NB4 (cell line): ENCODE results near the gene PRSS50.

Experiments used
- DNase-seq: peaks from one replicate; pipeline ENCODE4 v3.0.0; 2010; ENCODE audit warnings: low read depth
- H3K4me3 ChIP-seq: one replicate; pipeline ENCODE4 v1.5.1; 2011; ENCODE audit warnings: mild to moderate bottlenecking, low read depth, low read length, moderate library complexity
- MYC ChIP-seq: IDR thresholded peaks from 2 replicates; pipeline ENCODE4 v1.6.1; 2011; ENCODE audit warnings: low read depth, low read length
- POLR2A ChIP-seq: IDR thresholded peaks from 2 replicates; pipeline ENCODE4 v1.6.1; 2011; ENCODE audit warnings: mild to moderate bottlenecking; ENCODE audit not compliant: insufficient read length; ENCODE audit errors: extremely low read depth
- TF ChIP-seq, protein P1 (sequence below): IDR thresholded peaks from 2 replicates; pipeline ENCODE4 v1.6.1; 2011; ENCODE audit warnings: low read depth, low read length
- TF ChIP-seq, protein P2 (sequence below): IDR thresholded peaks from one replicate; pipeline ENCODE4 v1.5.1; 2012; ENCODE audit warnings: low read depth, low read length

Gene PRSS50

DNA sequence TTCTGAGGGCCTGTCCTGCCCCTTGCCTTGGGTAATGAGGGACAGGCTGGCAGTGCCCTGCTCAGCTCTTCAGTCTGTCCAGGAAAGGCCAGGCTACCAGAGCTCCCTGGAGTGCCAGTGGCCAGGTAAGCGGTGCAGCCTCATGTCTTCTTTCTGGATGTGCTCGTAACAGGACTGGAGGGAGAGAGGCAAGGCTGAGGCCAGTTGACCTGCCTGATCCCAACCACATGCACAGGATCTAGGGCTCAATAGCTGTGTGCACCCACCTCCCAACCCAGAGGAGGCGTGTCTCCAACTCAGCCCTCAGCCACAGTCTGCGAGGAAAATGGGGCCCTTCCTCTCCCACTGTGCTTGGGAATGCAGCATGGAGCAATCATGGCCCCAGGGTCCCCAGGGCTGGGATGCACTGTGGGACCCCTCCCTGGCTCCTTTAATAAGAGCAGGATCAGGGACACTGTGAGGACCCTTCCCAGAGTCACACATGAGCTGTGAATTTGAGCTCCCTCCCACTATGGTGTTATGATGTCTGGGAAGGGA is 46.7 kb downstream of the PRSS50 start:
- DNase-seq, result no peak
- H3K4me3 ChIP-seq, result no peak overlapping the region
- TF ChIP-seq MYC (no peak), POLR2A (no peak)
- TF ChIP-seq, protein P1, sequence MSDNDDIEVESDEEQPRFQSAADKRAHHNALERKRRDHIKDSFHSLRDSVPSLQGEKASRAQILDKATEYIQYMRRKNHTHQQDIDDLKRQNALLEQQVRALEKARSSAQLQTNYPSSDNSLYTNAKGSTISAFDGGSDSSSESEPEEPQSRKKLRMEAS, result no peak
- TF ChIP-seq, protein P2, sequence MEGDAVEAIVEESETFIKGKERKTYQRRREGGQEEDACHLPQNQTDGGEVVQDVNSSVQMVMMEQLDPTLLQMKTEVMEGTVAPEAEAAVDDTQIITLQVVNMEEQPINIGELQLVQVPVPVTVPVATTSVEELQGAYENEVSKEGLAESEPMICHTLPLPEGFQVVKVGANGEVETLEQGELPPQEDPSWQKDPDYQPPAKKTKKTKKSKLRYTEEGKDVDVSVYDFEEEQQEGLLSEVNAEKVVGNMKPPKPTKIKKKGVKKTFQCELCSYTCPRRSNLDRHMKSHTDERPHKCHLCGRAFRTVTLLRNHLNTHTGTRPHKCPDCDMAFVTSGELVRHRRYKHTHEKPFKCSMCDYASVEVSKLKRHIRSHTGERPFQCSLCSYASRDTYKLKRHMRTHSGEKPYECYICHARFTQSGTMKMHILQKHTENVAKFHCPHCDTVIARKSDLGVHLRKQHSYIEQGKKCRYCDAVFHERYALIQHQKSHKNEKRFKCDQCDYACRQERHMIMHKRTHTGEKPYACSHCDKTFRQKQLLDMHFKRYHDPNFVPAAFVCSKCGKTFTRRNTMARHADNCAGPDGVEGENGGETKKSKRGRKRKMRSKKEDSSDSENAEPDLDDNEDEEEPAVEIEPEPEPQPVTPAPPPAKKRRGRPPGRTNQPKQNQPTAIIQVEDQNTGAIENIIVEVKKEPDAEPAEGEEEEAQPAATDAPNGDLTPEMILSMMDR, result no peak

DNA sequence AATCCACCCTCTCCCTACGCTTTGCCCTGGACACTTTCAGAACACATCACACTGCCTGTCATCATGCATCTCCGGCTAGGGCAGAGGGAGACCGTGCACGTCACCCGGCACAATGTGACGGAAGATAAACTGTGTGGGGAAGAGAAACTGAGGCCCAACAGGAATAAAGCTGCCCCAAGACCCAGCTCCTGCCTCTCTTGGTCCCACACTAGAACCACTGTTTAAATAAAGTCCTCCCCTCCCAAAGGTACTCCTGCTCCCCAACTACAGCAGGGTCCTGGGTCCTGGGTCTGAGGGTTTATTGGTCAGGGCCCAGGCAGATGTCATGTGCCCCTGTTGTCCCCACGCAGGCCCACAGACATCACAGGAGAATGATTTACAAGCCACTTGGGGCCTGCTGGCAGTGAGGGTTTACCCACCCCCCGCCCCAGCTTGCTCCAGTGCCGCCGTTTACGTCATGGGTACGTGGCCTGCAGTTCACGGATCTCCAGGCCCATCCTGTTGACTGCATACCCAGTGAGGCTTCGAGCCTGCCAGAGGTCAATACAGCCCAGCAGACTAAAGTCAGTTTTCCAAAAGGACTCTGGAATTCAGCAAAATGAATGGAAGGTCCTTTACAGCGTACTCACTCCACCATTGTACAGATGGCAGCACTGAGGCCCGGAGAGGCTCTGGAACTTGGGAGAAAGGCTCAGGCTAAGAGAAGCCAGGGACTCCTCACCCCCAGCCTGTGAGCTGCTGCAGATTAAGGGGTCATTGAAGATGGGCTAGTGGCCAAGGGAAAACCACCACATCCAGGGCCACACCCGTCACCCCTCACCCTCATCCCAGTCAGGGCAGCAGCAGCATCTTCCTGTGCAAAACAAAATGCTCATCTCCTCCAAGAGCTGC is 47.4 kb downstream of the PRSS50 start:
- no peak for TF ChIP-seq POLR2A
- TF ChIP-seq, protein P1, result no peak
- no peak for TF ChIP-seq MYC
- TF ChIP-seq, protein P2, result no peak
- no peak for DNase-seq
- H3K4me3 ChIP-seq, result no peak overlapping the region

DNA sequence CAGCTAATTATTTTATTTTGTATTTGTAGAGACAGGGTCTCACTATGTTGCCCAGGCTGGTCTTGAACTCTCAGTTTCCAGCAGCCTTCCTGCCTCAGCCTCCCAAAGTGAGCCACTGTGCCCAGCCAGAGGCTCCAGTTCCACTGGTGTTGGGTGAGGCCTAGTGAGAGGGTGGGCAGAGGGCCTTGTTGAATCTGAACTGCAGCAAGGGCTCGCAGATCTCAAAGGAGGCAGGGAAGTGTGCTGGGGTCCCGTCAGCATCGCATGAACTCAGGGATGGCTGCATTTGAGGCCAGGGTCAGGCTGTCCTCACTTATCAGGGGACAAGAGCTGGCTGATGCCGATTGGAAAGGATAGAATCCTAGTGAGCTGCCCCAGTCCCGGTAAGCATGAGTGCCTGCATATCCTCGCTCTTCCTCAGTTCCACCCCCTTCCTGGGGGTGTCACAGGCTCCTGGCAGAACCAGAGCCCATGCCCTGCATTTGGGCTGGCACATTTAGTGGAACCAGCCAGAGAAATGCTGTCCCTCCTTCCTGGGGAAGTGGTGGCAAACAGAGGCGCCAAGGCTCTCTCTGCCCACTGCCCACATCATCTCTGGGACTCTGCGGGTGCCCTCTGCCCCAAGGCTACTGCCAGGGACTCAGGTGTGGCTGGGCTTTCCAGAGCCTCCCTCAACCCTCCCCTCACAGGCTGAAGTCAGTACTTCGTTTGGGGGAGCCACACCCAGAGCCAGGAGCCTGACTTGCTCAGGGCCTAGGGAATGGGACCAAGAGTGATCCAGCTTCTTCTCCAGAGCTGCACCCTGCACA is 48.3 kb downstream of the PRSS50 start:
- no peak overlapping the region for H3K4me3 ChIP-seq
- no peak for DNase-seq
- TF ChIP-seq MYC (no peak), POLR2A (no peak)
- TF ChIP-seq, protein P1, result no peak
- TF ChIP-seq, protein P2, result no peak

DNA sequence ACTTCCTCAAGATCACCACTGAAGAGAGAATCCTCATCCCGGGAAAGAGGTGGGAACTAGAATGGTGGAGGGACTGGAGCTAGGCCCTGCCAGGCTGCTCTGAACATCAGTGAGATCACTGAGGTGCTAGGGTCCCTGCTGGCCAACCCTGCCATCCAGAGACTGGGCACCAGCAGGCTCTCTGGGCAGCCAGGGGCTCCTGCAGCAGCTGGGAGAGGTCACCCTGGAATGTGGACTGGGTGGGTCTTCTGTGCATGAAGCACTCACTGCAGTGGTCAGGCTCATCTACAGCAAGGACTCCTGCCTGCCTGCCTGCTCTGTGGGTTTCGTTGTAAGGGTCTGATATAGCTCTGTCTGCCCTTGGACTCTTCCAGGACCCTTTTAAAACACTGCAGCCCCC is 49.1 kb downstream of the PRSS50 start:
- no peak for DNase-seq
- TF ChIP-seq, protein P2, result no peak
- TF ChIP-seq, protein P1, result no peak
- TF ChIP-seq POLR2A, result no peak
- no peak overlapping the region for H3K4me3 ChIP-seq

DNA sequence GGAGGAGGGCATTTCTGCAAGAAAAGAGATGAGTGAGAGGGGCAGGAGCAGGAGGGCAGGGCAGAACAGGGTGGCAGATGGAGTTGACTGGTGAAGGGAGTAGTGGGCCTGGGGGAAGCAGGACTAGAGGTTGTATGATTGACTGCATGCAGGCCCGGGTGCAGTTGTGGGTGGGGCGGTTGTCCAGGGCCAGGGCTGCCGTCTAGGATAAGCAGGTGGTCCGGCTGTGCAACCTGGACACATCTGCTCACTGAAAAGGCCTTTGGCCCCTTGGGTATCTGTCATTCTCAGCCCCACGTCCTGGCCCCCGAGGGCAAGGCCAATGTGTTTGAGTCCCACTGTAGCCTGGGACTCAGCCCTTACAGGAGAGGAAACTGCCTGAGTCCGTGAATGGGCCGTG is 49.6 kb downstream of the PRSS50 start:
- DNase-seq, result no peak
- H3K4me3 ChIP-seq, result no peak overlapping the region
- no peak for TF ChIP-seq POLR2A
- TF ChIP-seq, protein P1, result no peak
- no peak for TF ChIP-seq MYC
- TF ChIP-seq, protein P2, result no peak
